GM12891 (cell line): ENCODE measurements around the gene PPIE.

Source experiments
- PAX5 ChIP-seq: IDR thresholded peaks from 2 replicates; pipeline ENCODE4 v1.6.1; 2011; ENCODE audit warnings: low read length, moderate library complexity, mild to moderate bottlenecking; ENCODE audit not compliant: insufficient read depth, severe bottlenecking
- POLR2A ChIP-seq: IDR thresholded peaks from 2 replicates; pipeline ENCODE4 v1.6.1; 2011; ENCODE audit warnings: low read depth, low read length, control low read depth
- POLR2AphosphoS5 ChIP-seq: IDR thresholded peaks from 2 replicates; pipeline ENCODE4 v1.6.1; 2011; ENCODE audit warnings: low read depth, low read length, control low read depth

DNA sequence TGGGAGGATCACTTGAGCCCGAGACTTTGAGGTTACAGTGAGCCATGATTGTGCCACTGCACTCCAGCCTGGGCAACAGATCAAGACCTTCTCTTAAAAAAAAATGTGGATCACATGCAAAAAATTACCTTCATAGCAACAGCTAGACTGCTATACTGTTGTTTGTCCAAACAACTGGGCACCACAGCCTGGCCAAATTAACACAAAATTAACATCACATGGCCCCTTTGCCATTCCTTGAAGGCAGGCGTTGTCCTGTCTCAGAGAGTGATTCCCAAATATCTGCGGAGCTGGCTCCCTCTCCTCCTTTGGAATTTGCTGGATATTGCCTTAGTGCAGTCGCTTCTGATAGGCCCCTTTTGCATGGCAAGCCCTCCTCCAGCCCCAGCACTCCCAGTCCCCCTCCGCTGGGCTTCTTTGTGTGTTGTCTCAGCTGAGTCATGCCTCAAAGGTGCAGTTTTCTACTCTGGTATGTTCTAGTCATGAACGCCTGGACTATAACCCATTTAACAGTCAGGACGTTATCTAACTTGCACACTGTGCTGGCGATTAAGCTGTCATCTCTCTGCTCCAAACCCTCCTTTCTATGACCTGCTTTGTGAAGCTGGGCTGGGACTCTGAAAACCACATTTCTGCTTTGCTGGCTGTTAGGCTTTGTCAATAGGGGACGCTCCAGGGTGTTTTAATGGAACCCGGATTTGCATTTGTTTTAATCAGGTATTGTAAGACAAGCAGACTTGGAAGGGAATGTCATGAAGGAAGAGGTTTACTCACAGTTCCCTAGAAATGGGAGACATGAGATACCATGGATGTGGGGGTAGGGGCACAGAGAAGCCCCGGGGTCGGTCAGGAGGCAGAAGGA is 27.3 kb upstream of the PPIE start:
- TF ChIP-seq PAX5, result no peak
- TF ChIP-seq POLR2A, result no peak
- TF ChIP-seq POLR2AphosphoS5, result no peak
